ENCODE results near the gene DGKB.

DNA sequence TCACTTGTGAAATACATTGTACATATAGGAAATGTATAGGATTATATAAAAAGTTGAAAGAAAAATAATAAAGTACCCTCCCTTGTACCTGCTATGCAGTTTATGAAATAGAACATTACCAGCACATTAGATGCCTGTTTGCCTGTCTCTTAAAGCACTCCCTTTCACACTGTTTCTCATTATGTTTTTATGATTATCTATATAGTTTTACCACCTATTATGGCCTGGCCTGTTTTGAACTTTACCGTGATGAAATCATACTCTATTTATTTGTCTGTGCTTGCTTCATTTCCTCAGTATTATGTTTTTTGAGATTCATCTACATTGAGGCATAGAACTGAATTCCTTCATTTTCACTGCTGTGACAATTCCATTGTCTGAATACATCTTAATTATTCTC lies 41.1 kb downstream of the DGKB start:
- TF ChIP-seq GATA2 (IDR thresholded peaks at IDR 0.05; ENCODE audit: low read depth, low read length) (no peak), GATA3 (IDR thresholded peaks at IDR 0.05; ENCODE audit: low read depth, low read length) (no peak)
